HG02610 (cell line): ENCODE measurements around the gene ADK.
"Not testable (repeated sequence)": the region's sequence is repeated elsewhere in the genome, so short reads cannot be mapped to it uniquely, and the experiment has no call there.

Experiments
- ATAC-seq: cut with Tn5 transposase; IDR thresholded peaks from one replicate; pipeline ENCODE4 v1.9.1; 2021; ENCODE audit warnings: mild to moderate bottlenecking, moderate library complexity; ENCODE audit not compliant: unreplicated experiment

Gene ADK

DNA sequence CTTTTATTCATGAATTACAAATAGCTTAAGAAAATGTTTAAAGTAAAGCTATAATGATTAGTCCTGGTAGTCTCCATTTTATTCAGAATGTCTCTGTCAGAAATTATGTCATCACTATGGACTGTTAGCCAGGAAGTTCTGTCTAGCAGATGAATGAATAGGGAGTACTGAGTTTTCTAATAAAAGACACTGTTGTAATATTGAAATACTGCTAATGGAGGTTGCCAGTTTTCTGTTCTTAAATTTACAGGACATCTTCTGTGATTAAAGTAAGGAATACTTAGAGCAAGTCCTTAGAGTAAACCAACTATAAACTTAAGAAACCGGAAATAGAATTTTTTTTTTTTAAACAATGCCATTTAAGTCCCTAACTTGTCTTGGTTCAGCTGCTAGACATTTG, 309.8 kb downstream of the ADK start:
- no peak for ATAC-seq

DNA sequence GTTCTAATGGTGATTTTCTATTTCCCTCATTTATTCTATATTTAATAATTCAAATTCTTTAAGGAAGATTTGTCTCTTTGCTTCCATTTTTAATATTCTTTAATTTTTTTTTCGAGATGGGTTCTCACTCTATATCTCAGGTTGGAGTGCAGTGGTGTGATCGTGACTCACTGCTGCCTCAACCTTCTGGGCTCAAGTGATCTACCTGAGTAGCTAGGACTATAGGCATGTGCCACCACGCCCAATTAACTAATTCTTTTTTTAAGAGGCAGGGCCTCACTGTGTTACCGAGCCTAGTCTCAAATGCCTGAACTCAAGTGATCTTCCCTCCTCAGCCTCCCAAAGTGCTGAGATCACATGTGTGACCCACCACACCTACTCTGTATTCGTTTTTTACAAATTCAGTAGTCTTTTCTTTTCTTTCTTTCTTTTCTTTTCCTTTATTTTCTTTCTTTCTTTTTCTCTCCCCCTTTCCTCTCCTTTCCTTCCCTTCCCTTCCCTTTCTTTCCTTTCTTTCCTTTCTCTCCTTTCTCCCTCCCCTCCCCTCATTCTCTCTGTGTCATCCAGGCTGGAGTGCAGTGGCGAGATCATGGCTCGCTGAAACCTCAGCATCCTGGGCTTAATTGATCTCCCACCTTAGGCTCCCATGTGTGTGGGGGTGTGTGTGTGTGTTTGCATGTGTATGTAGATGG, 323.1 kb downstream of the ADK start:
- ATAC-seq: no peak

DNA sequence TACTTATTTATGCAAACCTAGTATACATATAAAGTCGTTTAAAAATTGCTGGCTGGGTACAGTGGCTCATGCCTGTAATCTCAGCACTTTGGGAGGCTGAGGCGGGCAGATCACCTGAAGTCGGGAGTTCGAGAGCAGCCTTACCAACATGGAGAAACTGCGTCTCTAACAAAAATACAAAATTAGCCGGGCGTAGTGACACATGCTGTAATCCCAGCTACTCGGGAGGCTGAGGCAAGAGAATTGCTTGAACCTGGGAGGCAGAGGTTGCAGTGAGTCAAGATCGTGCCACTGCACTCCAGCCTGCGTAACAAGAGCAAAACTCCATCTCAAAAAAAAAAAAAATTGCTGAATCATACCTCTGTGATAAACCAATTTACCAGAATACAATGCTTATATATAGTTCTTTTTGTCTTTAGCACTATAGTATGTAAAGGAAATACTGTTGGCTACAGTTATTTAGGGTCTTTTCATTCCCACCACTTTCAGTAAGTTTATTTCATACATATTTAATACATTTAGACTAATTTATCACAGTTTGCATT, 325.2 kb downstream of the ADK start:
- not testable (repeated sequence) for ATAC-seq

DNA sequence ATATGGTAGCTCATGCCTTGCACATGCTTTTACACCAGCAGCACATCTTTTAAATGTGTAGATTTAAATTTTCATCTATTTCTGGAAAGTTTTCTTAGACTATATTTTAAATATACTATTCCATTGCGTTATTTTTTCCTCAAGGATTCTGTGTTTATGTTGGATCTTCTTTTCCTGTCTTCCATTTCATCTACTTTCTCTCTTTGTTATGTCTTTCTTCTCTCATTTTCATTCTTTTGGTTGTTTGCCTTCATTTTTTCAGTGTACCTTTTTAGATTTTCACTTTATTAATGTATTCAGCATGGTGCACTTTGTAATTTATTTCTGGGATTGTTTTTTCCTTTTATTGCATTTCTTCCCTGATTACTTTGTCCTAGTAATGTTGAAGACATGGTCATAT, 329.8 kb downstream of the ADK start:
- no peak for ATAC-seq

DNA sequence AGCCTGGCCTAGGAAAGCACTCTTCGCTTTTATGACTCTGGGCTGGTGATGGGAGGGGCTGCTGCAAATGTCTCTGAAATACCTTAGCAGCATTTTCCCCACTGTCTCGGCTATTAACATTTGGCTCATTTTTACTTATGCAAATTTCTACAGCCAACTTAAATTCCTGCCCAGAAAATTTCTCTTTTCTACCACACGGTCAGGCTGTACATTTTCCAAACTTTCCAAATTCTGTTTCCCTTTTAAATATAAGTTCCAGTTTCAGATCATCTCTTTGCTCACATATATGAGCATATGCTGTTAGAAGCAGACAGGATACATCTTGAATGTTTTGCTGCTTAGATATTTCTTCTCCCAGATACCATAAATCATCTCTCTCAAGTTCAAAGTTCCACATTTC, 332.3 kb downstream of the ADK start:
- no peak for ATAC-seq

- no peak for ATAC-seq
Measured at GRCh38 chr10:74485283-74485682, 334.3 kb downstream of the ADK start.

GRCh38 chr10:74486659-74487058, 335.6 kb downstream of the ADK start:
- ATAC-seq: no peak

DNA sequence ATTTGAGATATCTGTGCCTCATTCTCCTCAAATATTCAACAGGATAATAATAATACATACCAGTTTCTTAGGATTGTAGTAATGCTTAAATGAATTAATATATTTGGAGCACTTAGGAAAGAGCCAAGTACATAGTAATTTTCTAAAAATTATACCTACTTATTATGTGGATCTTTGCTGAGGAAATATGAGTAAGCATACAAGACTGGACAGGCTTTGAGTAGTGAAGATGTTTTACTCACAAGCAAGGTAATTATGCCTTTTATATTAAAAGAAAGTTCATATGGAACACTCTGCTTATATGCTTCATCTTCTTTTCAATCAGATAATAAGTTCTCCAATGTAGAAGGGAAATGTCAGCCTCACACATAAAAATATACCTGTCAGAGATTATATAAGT, 337.9 kb downstream of the ADK start:
- no peak for ATAC-seq

DNA sequence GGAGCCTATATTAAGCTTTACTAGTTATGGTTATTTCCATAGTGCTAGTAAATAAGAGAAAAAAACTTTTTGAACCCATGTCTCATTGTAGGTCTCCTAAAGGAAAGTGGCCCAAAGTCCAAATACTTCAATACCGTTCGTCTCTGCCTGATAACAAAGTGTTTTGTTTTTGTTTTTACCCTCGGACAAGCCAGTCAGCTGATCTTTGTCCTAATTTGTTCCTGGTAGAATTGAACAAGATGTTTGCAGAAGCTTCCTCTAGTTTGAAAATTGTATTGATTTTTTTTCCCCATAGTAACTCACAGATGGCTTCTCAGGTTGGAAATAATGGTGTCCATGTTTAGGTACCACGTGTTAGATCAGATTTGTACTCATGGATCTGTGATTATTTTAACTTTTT, 339.5 kb downstream of the ADK start:
- no peak for ATAC-seq

DNA sequence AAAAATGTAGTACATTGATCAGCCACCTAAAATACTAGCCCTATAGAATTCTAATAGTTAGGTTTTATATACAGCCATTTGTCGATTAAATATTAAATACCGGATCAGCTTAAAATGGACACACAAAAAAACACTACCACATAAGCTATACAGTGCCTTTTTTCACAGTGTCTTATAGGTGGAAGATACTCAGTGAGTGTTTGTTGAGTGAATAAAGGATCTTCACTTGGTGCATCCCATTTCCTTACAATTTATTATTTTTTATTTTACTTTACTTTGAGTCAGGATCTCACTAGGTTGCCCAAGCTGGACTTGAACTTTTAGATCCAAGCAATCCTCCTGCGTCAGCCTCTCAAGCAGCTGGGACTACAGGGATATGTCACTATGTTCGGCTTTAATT, 340.0 kb downstream of the ADK start:
- no peak for ATAC-seq

GRCh38 chr10:74496276-74496675, 345.3 kb downstream of the ADK start:
- not testable (repeated sequence) for ATAC-seq

DNA sequence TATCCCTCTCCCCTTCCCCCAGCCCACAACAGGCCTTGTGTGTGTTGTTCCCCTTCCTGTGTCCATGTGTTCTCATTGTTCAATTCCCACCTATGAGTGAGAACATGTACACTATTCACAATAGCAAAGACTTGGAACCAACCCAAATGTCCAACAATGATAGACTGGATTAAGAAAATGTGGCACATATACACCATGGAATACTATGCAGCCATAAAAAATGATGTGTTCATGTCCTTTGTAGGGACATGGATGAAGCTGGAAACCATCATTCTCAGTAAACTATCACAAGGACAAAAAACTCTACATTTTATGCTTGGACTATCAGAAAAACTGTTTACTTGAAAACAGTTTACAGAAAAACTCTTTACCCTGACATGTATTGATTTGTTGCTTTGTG, 347.6 kb downstream of the ADK start:
- not testable (repeated sequence) for ATAC-seq

GRCh38 chr10:74500026-74500704, 349.1 kb downstream of the ADK start:
- ATAC-seq: peak; percentile 63

DNA sequence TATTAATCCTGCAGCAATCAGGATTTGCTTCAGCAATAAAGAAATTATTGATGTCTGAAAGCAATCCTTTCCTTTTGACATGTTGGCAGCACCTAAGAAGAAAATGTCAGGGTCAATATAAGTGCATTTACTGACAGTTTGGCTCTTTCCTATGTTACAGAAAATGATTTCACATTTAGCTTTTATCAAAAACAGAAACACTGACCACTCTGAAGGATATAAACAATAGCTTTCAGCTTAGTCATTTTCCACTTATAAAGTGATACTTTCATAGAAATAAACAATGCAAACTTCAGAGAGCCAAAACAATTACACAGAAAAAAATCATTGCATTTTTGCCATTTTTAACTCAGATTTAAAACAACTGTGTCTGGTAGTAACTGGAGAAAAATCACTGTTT, 349.8 kb downstream of the ADK start:
- ATAC-seq: no peak

DNA sequence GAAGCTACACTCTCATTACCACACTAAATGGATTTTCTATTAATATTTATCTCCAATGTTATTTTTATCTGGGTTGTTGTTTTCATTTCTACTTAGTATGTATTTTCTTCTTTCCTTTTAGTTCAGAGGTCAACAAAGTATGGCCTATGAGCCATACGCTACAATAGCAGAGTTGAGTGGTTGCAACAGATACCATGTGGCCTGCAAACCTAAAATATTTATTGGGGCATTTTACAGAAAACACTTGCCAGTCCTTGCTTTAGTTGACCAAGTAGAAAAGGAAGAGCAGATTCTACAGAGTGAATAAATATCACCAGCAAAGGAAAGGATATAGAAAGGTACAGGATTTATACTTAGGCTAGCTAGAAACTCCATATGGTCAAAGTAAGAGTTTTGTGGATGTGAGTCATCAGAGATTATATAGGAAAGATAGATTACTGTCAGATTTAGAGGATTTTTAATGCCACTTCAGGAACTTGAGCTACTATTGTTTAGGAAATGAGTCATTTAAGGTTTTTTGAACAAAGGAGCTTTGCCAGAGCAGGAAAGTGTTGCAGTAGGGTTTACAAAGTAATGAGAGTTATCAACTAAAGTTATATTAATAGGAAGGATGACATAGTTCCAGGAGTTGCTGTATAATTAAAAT, 352.1 kb downstream of the ADK start:
- no peak for ATAC-seq

- ATAC-seq: no peak
Measured at GRCh38 chr10:74507951-74508350, 356.9 kb downstream of the ADK start.

GRCh38 chr10:74510594-74510993, 359.6 kb downstream of the ADK start:
- ATAC-seq: no peak

GRCh38 chr10:74511051-74511450, 360.0 kb downstream of the ADK start:
- ATAC-seq: no peak

DNA sequence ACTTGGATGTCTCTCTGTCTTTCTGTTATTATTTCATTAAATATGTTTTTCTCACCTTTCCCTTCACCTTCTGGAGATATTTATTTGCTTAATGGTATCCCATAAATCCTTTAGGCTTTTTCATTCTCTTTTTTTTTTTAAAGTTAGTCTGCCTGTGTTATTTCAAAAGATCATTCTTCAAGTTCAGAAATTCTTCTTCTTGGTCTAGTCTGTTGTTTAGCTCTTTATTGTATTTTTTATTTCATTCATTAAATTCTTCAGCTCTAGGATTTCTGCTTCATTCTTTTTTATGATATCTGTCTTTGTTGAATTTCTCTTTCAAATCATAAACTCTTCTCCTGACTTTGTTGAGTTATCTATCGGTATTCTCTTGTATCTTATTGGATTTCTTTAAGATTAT, 363.3 kb downstream of the ADK start:
- ATAC-seq: no peak

DNA sequence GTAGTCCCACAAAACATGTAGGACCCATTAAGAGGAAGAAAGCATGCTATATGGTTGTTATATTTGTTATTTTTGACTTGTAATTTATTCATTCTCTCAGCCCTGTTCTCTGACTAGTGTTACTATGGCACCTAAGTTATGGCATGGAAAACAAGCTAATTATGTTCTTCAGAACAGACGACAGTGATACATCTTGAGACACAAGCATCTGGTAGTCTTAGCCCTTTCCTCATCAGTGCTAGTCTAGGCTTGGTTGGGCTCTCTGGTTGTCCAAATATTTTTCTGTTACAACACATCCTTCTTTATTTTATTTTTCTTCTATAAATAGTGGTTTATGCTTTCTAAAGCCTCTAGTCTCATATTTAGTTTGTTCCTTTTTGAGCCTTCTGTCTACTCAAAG, 367.0 kb downstream of the ADK start:
- ATAC-seq: no peak

DNA sequence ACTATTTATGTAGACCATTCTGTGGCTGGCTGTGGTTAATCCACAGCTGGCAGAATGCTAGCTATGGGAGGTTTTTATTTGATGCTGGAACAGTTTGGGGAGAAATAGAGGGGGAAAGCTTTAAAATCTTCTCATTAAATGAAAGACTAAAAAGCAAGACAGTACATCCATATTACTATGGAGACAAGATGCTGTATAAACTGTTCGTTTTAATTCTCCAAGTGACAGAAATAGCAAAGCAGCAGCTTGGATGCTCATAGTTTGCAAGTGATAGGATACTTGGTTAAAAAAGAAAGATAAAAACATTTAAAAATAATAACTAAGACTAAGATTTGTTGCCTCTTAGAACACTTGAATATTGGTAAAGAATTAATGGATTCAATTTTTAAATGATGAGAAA, 370.5 kb downstream of the ADK start:
- ATAC-seq: no peak

DNA sequence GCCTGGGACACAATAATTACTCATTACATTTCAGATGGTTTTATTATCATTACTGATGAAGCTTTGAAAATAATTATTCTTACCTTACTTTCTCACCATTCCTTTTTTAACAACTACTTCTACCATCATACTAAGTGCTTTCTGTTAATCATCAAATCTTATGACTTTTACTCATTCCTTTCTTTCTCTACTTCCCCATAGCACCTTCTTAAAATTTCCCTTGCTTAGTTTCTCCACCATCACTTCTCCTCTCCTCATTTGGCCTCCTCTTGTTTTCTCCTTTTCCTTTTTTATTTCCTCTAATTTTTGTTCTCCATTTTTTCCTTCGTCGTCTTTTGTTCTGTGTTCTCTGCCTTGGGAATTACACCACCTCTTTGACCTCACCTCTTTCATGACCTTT, 372.2 kb downstream of the ADK start:
- no peak for ATAC-seq
